HFF-Myc (cell line): Measurements from ENCODE around the gene INS.

Experiments used
- DNase-seq: peaks from one replicate; pipeline ENCODE4 v3.0.0-alpha.2; 2011; ENCODE audit warnings: low read depth; ENCODE audit errors: extremely low read depth
- H3K4me3 ChIP-seq: replicated peaks from 2 replicates; pipeline ENCODE4 v1.5.1; 2011; ENCODE audit warnings: low read depth, mild to moderate bottlenecking, control low read depth, low read length
- CTCF ChIP-seq: IDR thresholded peaks from 2 replicates; pipeline ENCODE4 v1.5.1; 2012; ENCODE audit warnings: mild to moderate bottlenecking, low read depth, low read length, control low read depth; ENCODE audit errors: missing control alignments

Gene INS

GRCh38 chr11:2155511-2155910 is 5.5 kb downstream of the INS start:
- H3K4me3 ChIP-seq: no peak overlapping the region
- no peak for DNase-seq
- no peak for TF ChIP-seq CTCF

- TF ChIP-seq CTCF: no peak
- no peak overlapping the region for H3K4me3 ChIP-seq
- no peak for DNase-seq
Measured at GRCh38 chr11:2154889-2155288, 6.1 kb downstream of the INS start.

- DNase-seq: no peak
- no peak for TF ChIP-seq CTCF
- no peak overlapping the region for H3K4me3 ChIP-seq
Measured at GRCh38 chr11:2154195-2154585, 6.8 kb downstream of the INS start.

- no peak for TF ChIP-seq CTCF
- no peak for DNase-seq
- no peak overlapping the region for H3K4me3 ChIP-seq
Measured at GRCh38 chr11:2153581-2154194, 7.3 kb downstream of the INS start.

GRCh38 chr11:2151500-2152257 is 9.3 kb downstream of the INS start:
- TF ChIP-seq CTCF: peak; percentile 84
- DNase-seq: no peak
- H3K4me3 ChIP-seq: no peak overlapping the region

- no peak for DNase-seq
- TF ChIP-seq CTCF: peak; percentile 35
Measured at GRCh38 chr11:2149864-2150847, 10.9 kb downstream of the INS start.

More at GRCh38 chr11:2149864-2150847, 10.9 kb downstream of the INS start:
- H3K4me3 ChIP-seq: no peak overlapping the region
